HG03439 (cell line): ENCODE data around the gene HOXC11.

Experiments used
- ATAC-seq: cut with Tn5 transposase; IDR thresholded peaks from one replicate; pipeline ENCODE4 v1.9.1; 2021; ENCODE audit warnings: mild to moderate bottlenecking, moderate library complexity; ENCODE audit not compliant: unreplicated experiment

Gene HOXC11

DNA sequence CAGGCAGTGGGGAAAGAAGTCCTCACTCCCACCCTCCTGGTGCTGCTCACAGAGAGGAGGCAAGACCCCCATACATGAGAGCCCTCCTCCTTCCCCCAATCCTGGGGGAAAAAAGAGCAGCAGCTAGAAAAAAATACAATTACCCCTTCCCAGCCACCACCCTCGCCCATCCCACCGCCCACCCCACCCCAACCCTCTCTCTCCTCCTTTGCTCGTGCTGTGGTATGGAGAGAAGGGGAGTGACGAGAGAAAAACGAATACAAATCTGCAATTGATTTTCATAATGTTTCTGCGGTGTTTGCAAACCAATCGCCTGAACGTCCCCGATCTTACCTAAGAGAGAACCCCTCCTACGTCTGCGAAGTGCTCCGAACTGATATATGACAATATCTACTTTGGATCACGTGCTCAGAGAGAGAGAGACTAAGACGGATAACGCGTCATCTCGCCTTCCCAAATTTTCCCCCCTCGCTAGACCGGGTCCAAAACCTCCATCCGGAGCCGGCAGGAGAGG lies at the start of gene HOXC11:
Gene HOXC11, plus strand, starts transcription at position 405 of the 514 bp plus-strand sequence. CDS start 116 bp downstream, outside the sequence.
- no peak for ATAC-seq

DNA sequence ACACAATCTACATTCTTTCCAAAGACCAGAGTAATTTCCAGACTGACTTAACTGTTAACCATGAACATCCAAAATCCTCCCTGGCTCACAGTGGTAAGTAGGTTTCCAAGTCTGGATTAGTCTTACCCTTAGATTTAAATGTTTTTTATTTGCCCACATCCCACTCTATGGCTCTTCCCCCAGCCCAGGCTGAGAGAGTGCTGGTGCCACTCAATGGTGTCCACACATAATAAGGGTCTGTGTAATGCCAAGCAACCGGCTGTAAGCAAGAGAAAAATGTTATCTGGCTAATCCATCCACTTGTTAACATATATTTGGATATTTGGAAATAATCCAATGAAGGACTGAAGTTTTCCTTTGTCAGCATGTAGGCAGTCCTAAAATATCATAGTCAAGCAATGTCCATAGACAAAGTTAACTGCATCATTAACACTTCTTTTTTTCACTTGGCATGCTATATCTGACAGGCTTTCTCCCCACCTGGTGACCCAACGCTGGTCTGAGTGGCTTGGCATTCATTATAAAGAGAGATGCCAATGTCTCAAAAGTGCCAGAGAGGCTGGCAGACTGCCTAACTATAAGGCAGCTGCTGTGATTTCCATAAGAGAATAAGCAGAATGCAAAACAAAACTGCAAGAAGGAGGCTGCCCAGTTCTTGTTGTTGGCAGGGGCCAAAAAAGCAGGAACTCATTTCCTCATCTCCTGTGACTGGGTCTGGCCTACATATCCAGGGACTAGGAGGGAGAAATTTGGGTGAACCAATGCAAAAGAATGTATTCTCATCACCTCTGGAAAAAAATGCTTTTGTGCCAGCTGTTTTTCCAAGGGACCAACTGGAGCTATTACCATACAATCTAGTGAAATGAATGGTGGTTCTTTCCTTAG lies 48.2 kb upstream of the HOXC11 start:
- ATAC-seq, result no peak

DNA sequence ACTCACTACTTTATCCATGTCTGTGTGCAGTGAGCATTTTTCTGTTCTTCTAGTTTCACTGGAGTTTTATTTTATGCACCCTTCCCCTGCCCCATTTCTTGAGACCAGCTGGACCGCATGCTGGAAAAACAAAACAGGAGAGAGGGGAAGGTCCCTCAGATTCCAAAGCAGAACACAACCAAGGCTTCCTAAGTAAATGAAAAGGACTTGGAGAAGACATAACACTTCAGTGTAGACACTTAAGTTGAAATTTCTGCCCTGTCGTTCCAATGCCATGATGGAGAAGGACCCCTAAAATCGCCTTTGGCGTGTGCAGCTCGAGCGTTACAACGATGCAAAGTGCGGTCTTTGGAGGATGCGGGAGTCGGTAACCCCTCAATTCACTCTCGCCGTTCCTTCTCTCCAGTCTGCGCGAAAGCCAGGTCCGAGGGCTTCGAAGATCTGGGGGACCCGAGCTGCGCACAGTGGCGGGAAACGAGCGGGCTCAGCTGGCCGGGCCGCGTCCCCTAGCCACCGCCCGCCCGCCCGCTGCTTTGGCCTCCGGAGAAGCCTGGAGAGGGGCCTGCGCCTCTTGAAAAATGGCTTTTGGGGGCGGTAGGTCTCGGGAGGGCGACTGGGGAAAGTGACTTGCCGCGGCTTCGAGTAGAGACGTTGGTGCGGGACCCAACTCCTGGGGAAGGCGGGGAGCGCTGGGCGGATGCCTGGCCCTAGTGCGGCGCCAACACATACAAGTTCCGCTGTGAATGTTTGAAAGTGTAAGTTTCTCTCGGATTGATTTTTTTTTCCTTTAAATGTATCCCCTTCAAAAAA lies 45.5 kb upstream of the HOXC11 start:
- ATAC-seq, result no peak

DNA sequence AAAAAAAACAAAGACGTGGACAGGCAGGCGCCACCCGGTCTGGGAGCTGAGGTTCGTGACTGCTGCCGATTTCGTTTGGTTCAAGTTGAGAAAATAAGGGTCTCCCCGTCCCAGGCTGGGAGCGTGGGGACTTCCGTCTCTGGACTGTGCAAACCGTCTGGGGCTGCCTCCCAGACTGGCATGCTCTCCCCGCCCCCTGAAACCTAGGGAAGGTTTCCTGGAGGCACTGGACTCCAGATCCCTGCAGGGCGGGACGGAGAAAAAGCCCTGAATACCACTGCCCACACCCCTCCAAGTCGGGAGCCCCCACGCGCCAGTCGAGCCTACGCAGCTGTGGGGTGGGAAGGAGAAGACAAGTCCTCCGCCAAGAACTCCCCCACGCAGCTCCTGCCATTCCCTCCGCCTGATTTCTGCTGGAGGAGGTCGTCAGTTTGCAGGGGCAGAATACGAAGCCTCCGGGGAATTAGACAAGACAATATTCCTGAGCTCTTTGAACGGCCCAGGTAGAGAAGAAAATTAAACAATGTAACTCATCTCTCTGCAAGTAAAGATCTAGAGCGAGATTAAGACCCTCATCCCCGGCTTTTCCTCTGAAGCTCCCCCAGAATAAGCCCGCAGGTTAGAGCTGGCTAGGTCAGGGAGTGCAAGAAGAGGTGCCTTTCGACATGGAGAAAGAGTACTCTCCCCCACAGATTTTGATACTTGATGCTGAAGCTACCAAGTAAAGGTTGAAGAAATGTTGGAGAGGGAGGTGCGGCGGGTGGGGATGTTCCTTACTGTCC lies 44.7 kb upstream of the HOXC11 start:
- no peak for ATAC-seq

DNA sequence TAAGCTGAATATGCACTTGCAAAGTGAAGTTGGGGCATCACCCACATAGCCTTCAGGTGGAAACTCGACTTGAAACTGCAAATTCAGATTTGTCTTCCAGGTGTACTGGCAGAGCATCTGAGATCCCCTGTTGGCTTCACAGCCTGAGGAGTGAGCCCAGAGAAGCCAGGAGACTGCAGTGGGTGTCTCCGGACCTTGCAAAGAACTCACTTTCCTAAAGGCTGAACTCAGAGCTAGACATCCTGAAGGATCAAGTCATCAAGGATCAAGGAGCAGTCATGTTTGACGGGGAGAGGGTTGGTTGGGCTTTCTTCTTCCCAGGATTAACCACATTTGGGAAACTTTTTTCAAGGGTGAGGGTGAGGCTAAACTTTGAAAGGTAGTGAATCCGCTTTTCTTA lies 43.4 kb upstream of the HOXC11 start:
- no peak for ATAC-seq

DNA sequence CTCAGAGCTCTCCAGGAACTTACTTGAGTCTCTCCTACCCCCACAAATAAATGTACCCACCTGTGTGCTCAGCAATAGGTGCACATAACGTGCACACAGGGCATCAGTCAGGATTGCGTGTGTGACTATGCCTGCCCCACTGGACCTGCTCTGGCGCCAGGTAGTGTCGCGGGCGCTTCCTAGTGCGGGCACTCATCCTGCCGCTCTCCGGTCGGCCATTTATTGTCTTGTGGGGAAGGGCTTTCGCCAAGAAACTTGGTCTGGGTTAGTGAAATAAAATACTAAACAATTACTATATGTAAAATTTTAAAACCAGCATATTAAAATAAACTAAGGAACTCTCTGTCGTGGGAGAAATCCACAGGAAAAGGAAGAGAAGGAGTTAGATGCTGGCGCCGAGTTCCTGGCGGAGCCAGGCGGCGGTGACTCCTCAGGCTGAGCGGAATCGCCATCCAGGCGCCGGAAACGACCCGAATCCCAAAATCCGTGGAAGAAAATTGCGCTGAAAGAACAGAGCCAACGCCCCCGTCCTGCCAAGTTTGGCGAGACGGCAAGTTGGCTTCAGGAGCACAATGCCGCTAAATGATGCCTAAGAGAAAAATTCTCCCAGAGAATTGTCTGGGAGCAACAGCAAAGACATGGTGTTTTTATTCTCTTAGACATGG lies 42.2 kb upstream of the HOXC11 start:
- ATAC-seq, result no peak

DNA sequence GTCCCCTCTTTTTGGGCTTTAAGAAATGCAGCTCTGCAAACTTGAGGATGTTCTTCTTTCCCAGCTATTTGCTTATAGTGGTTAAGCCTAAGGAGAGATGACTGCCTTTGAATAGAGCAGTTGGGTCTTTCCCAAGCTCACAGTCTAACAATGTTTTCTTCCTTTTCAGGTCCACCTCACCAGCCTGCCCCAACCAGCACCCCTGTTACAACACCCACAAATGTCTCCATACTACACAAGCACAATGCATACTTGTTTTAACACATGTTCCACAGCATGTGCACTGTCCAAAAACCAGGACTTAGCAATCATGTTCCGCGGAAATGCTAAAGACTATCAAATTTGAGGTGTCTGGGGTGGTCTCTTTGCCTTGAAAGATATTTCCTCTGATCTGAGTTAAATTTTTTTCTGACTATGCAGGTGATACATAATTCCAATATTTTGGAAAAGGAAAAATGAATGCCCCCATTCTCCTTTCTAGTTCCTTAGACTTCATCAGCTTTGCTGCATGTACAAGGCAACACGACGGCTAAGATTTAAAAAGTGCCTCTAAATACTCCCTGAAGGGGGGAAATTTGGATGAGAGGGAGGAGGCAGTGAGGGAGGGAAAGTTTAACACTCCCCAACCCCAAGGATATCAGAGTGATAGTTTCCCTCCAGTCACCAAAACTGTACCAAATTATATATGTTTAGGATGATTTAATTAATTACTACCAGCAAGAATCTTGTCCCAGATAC lies 40.9 kb upstream of the HOXC11 start:
- ATAC-seq, result no peak

DNA sequence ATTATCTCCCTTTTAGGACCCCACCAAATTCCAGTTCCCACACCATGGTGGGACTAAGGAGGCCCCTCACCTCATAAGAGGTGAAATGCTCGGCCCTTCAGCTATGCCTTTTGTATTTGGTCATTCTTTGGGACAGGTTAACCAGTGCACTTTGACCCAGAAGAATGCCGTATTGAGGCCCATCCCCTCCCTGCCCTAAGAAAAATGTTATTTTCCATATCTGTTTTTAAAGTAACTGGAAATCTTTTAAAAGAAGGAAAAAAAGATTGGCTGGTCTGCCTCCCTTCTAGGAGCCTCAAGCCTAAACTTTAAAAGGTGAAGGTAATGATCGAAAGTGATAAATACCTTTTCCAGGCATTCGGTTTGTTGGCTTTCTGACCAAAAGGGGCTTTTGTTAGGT lies 40.0 kb upstream of the HOXC11 start:
- no peak for ATAC-seq

DNA sequence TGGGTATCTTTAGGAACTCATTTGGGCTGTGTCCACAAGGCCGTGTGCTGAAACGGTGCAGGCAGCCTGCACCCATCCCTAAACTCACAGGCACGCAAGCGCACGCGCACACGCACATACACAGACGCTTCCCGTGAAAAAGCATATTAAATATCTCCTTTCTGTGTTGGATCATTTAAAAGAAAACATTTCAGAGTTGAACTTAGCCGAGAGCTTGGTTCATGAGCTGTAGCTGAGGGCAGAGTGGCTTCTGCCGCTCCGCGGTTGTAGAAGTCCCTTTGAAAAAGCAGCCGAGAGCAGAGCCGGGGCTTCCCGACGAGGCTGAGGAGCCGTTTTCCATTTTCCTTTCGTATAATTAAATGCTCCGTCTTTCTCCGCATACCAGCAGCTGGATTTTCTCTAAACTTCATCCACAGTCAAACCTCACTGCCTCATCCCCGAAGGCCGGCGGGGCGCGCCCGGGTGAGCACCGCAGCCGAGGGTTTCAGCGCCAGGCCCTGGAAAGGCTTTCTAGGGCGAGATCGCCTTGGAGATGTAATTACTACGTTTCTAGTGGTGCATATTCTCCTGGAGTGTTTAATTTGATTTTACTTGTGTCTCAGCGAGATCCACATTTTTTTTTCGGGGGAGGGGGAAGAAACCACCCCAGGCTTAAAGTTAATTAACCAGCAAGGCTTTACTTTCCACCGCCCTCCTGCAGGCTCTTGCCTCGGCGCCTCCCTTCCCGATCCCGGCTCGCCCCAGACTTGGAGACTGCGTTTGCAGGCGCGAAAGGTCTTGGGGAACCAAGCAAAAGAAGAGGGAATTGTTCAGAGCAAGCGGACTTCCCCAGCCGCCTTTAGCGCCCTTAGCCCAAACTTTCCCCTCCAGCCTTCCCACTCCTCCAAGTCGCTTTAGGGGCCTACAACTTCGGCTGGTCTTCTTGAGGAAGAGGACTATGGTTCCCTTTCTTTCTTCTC lies 37.3 kb upstream of the HOXC11 start:
- ATAC-seq, result no peak

DNA sequence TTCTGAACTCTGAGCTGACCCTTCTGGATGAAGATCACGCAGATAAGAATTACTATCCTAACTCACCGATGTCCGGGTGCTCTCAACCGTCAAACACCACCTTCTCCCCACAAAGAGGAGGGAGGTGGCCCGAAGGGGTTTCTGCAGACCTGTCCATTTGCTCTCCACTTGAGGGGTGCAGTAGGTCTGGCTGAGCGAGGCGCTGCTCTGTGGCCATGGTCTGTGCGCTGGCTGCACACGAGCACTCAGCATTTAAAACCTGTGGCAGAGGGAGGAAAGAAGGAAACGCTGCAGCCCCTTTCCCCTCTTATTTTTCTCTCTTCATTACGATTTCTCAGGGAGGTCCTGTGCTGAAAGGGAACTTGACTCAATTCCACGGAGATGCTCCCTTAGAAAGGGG lies 35.8 kb upstream of the HOXC11 start:
- ATAC-seq, result no peak

DNA sequence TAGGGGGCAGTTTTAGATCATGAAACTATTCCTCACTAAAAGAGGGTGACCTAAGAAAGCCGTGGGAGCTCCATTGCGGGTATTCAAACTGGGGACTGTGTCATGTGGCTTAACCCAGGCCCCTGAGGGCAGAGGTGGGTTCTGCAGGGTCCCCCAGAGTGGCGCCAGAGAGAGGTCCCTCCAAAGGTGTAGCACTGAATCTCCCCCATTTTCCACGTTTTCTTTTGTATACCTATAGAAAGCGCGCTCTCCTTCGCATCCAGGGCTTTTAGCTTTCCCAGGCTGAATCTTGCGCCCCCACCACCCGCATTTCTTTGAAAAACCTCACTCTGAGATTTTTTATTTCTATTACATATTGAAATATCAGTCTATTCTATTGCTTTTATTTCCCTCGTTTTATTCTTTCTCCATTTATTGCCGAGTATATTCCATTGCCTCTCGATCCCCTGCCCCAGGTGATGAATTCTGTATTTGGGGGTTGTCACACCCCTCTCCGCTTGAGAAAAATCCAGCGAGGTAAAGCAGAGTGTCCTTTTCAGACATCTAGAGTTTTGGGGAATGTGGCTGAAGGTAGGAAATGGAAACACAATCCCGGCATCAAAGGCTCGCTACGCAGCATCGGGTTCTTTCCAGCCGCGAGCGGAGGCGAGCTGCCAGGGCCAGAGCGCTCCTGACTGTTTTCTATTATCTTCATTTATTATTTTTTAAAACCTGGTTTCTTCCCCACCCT lies 35.2 kb upstream of the HOXC11 start:
- ATAC-seq, result no peak

DNA sequence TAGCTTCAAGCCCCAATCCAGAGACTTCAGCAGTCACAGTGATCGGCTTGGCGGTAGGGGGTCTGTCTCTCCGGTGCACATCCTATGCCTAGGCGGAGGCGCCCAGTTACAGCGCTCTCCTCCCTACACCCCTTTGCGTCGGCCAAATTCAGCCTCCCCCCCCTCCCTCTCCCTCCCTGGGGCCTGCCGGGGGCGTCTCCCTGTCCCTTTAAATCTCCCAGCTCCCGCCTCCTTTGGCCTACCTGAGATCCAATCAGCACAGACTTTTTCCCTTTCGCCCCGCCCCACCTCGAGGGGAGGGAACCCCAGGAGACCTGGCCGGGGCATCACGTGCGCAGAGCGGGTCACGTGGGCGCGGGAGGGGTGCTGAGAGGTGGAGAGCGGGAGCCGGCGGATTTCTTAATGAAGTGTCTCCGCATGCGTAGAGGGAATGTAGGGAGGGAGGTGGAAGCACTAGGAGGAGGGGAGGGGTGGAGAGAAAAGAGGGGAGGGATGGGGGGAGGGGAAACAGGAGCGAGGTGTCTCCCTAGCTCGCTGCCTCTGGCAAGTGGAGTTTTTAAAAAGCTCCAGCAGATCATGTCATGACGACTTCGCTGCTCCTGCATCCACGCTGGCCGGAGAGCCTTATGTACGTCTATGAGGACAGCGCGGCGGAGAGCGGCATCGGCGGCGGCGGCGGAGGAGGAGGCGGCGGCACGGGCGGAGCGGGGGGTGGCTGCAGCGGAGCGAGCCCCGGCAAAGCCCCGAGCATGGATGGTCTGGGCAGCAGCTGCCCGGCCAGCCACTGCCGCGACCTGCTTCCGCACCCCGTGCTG lies 34.4 kb upstream of the HOXC11 start, which contains the start of gene HOXC13:
Gene HOXC13, plus strand, starts transcription at position 506 of the 815 bp plus-strand sequence. Its CDS starts 76 bp downstream, at position 582.
- no peak for ATAC-seq

DNA sequence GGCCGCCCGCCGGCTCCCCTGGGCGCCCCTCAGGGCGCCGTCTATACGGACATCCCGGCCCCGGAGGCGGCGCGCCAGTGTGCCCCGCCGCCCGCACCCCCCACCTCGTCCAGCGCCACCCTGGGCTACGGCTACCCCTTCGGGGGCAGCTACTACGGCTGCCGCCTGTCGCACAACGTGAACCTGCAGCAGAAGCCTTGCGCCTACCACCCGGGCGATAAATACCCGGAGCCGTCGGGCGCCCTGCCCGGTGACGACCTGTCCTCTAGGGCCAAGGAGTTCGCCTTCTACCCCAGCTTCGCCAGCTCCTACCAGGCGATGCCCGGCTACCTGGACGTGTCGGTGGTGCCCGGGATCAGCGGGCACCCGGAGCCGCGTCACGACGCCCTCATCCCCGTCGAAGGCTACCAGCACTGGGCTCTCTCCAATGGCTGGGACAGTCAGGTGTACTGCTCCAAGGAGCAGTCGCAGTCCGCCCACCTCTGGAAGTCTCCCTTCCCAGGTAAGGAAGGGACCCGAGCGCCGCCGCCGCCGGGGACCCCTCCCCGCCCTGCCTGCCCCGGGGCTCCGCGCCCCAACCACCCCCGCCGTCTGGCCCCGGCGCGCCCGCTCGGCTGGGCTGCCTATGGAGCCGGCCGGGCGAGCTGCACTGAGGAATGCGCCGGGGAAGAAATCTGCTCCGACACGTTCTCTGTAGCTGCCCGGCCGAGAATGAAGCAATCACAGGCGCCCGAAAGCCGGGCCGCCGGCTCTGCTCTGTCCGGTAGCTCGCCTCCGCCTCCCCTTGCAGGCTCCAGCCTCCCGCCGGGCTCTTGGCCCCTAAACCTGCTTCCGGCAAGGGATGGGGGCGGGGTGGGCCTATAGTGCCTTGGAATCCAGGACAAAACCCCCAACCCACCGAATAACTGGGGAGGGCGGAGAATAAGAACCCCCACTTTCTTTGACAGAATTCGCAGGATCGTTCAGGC lies 33.5 kb upstream of the HOXC11 start:
- no peak for ATAC-seq

DNA sequence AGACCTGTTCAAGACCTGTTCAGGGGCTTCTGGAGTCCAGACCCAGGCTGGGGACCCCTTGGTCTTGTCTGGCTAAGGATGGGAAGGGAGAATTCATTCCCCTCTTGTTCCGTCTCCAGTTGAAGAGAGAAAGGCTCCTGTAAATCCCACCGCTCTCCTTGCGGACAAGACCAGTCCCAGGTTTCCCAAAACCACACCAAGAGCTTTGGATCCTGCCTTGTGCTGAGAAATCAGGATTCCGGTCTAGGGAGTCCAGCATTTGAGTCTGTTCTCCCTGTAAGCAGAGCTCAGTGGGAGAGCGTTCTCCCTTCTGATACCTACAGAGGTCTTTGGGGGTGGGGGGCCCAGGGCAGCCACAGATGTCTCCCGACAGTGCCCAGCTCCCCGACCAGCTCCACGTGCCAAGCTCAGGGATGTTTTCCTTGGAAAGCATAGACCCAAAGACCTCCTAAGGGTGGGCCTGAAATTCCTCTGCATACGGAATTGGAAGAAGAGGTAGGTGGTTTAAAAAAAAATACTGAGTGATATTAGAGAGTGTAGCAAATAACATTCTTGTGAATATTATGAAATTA lies 32.4 kb upstream of the HOXC11 start:
- ATAC-seq, result no peak

DNA sequence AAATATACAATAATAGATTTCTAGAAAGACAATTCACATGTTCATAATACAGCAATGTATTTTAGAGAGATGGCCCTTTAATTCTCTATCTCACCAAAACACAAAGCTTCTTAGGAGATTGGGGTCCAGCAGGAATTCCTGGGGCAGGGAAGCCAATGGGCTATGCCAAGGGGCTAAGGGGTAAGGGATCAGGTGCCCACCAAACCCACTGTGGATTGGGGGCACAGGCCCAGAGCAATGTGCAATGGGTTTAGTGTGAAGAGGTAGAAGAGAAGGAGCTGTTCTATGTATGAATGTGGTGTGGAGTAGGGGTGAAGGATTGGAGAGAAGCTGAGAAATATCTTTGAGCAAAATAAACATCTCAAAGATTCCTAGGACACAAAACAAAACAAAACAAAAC lies 31.7 kb upstream of the HOXC11 start:
- ATAC-seq, result no peak

DNA sequence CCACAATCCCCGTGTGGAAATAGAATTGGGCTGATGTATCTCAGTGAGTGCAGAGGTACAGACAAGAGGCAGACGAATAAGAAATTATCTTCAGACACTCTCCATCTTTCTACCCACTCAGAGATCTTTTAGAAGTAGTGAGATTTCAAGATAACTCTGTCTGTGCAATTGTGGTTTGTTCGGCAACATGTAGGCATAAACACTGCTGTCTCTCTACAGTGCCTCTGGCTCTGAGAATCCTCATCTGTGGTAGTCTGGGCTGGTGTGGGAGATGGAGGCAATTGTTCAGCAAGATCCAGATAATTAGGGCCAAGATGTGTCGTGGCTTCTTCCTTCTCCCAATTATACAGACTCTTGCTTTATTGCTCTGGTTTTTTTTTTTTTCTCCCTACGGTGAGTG lies 31.2 kb upstream of the HOXC11 start:
- ATAC-seq, result no peak
